ENCODE data around the gene WDFY1.

GRCh38 chr2:223916181-223916920 is 28.8 kb downstream of the WDFY1 start:
- no peak for TF ChIP-seq CSRNP3 (CRISPR knock-in tag; IDR thresholded peaks at IDR 0.05)
- no peak for TF ChIP-seq CREB5 (CRISPR knock-in tag; IDR thresholded peaks at IDR 0.05; ENCODE audit: low read depth)
- no peak for TF ChIP-seq ZFP3 (CRISPR knock-in tag; IDR thresholded peaks at IDR 0.05)
- no peak for TF ChIP-seq OSR1 (CRISPR knock-in tag; IDR thresholded peaks at IDR 0.05)
- no peak for TF ChIP-seq CSDC2 (CRISPR knock-in tag; IDR thresholded peaks at IDR 0.05)
- TF ChIP-seq ZFP30 (CRISPR knock-in tag; IDR thresholded peaks at IDR 0.05) = no peak
- no peak for TF ChIP-seq POU6F1 (CRISPR knock-in tag; IDR thresholded peaks at IDR 0.05; ENCODE audit: borderline replicate concordance, low read depth)
- TF ChIP-seq ESRRG (CRISPR knock-in tag; IDR thresholded peaks at IDR 0.05) = no peak
- no peak for TF ChIP-seq PATZ1 (CRISPR knock-in tag; IDR thresholded peaks at IDR 0.05; ENCODE audit: borderline replicate concordance)
- no peak for TF ChIP-seq ARNTL (CRISPR knock-in tag; IDR thresholded peaks at IDR 0.05; ENCODE audit: borderline replicate concordance, low read depth)

Measured in SK-N-SH treated with all-trans-retinoic acid at 6 μM for 48 hours (cell line).